Upper lobe of right lung (tissue), 1 donor: ENCODE results near the gene DRC1. TPM values are rescaled to one million over a fixed set of nuclear protein-coding genes. Genes with fewer than 3 reads are reported as not detected.
"Not testable (repeated sequence)": the region's sequence is repeated elsewhere in the genome, so short reads cannot be mapped to it uniquely, and the experiment has no call there.

Experiments
- ATAC-seq: fragments of 200-7000 bp; cut with Tn5 transposase; one replicate; pipeline ENCODE4 v1.9.1; 2020; ENCODE audit warnings: mild to moderate bottlenecking, moderate library complexity
- DNase-seq: peaks from one replicate; pipeline ENCODE4 v3.0.0-alpha.2; 2020
- H3K27ac ChIP-seq: fragments of 200-600 bp; one replicate; pipeline ENCODE4 v1.8.0; 2022
- H3K27me3 ChIP-seq: fragments of 200-600 bp; one replicate; pipeline ENCODE4 v1.8.0; 2022; ENCODE audit warnings: mild to moderate bottlenecking
- H3K36me3 ChIP-seq: fragments of 200-600 bp; one replicate; pipeline ENCODE4 v1.8.0; 2022
- H3K4me1 ChIP-seq: fragments of 200-600 bp; one replicate; pipeline ENCODE4 v1.8.0; 2022
- H3K4me3 ChIP-seq: fragments of 200-600 bp; one replicate; pipeline ENCODE4 v1.8.0; 2022; ENCODE audit warnings: mild to moderate bottlenecking
- H3K9me3 ChIP-seq: fragments of 200-600 bp; one replicate; pipeline ENCODE4 v1.8.0; 2022
- intact Hi-C: fragments of 100-400 bp; cut with DNase I; formaldehyde crosslinking; loops from one replicate; pipeline ENCODE4 v1.11.0; 2022
- long read RNA-seq: library from polyadenylated mRNA; unstranded; transcript quantifications from one replicate; pipeline ENCODE4 v2.0.0, GENCODE V29; 2021
- total RNA-seq: library from RNA; stranded (reverse); fragmentation: NEBNext Ultra II Directional; extraction: Animal tissue kit (Norgen Biotek cat#: 25700); gene quantifications from one replicate; pipeline ENCODE4 v1.2.1, GENCODE V29; 2021
- TF ChIP-seq, protein P1 (sequence below): fragments of 200-600 bp; IDR thresholded peaks from one replicate; pipeline ENCODE4 v1.8.0; 2022; ENCODE audit warnings: antibody characterized with exemption
- donor health status: DM: no; HTN: yes; CAD: no; lungs with severe emphysema.

DRC1 gene
- total RNA-seq, result not detected
- long read RNA-seq, result 0 reads

DNA sequence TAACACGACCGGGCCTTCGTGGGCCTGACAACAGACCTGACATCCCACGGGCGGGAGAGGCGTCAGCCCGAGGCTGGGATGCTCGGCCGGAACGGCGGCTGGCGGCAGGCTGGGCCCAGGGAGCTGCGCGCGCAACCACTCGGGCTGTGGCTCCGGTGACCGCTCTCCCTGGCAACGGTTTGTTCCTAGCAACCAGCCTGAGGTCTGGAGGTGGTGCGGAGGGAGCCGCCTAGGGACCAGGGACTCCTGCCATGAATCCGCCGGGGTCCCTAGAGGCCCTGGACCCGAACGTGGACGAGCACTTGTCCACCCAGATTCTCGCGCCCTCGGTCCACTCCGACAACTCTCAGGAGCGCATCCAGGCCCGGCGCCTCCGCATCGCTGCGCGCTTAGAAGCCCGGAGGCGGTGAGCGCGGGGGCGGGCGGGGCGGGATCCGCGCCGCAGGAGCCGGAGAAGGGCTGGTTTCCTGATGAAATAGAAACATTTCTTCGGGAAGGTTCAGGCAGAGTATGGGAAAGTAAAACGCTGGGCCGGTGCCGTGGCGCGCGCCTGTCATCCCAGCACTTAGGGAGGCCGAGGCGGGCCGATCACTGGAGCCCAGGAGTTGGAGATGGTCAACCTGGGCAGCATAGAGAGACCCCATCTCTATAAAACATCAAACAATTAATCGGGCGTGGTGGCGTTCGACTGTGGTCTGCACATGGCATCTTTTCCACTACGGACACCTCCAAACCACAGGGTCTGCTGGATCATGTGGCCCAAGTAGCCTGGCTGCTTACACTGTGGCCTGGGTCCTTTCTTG lies at the start of gene DRC1:
DRC1 (plus strand) TSS at position 182 of the 803 bp plus-strand sequence; CDS start at position 252, 70 bp downstream.
- intact Hi-C loops, result no loop called here
- peaks cover 7% of the 10 kb centered on the region for H3K4me1 ChIP-seq
- ATAC-seq (peak; percentile 70), DNase-seq (peak; percentile 74)
- TF ChIP-seq, protein P1, sequence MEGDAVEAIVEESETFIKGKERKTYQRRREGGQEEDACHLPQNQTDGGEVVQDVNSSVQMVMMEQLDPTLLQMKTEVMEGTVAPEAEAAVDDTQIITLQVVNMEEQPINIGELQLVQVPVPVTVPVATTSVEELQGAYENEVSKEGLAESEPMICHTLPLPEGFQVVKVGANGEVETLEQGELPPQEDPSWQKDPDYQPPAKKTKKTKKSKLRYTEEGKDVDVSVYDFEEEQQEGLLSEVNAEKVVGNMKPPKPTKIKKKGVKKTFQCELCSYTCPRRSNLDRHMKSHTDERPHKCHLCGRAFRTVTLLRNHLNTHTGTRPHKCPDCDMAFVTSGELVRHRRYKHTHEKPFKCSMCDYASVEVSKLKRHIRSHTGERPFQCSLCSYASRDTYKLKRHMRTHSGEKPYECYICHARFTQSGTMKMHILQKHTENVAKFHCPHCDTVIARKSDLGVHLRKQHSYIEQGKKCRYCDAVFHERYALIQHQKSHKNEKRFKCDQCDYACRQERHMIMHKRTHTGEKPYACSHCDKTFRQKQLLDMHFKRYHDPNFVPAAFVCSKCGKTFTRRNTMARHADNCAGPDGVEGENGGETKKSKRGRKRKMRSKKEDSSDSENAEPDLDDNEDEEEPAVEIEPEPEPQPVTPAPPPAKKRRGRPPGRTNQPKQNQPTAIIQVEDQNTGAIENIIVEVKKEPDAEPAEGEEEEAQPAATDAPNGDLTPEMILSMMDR, result no peak
- no peak within 1 kb of the TSS for H3K4me3 ChIP-seq
- H3K27me3 ChIP-seq, result peaks cover 10% of the 10 kb centered on the region
- no peaks in the 10 kb centered on the region for H3K36me3 ChIP-seq
- no peaks in the 10 kb centered on the region for H3K9me3 ChIP-seq
- H3K27ac ChIP-seq, result no peak within 1 kb of the TSS

DNA sequence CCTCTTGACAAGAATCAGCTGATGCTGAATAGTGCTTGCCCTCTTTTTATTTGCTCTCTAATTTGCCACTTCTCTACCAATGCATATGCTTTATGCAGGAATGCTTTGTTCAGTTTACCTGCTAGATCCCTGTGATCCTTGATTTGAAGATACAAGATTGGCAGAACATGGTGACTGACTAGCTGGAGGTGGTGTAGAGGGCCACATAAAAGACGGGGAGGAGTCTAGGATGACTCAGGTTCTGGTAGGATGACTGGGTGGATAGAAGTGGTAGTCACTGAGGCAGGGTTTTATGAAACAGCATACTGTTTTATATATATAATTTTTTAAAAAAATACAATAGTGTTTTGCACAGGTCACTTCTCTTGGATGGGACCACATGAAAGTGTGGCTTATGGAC lies 48.8 kb upstream of the DRC1 start:
- H3K4me3 ChIP-seq, result no peak overlapping the region
- ATAC-seq, result no peak
- no peaks in the 10 kb centered on the region for H3K9me3 ChIP-seq
- TF ChIP-seq, protein P1, result no peak
- intact Hi-C loops, result no loop called here
- H3K27ac ChIP-seq, result no peak overlapping the region
- H3K4me1 ChIP-seq, result peaks cover 9% of the 10 kb centered on the region
- no peak for DNase-seq
- no peaks in the 10 kb centered on the region for H3K36me3 ChIP-seq
- H3K27me3 ChIP-seq, result no peaks in the 10 kb centered on the region

DNA sequence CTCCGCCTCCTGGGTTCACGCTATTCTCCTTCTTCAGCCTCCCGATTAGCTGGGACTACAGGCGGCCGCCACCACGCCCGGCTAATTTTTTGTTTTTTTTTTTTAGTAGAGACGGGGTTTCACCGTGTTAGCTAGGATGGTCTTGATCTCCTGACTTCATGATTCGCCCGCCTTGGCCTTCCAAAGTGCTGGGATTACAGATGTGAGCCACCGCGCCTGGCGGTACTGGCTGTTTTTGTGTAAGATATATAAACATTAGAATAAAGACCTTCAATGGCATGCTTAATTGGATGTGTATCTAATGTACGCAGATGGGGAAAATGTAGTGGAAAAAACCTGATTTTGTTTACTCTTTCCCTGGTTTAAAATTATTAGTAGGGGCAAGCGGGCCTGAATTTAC lies 47.3 kb upstream of the DRC1 start:
- H3K4me1 ChIP-seq, intact Hi-C loops, H3K9me3 ChIP-seq, H3K4me3 ChIP-seq, H3K27me3 ChIP-seq, H3K36me3 ChIP-seq, ATAC-seq, DNase-seq, H3K27ac ChIP-seq: not testable (repeated sequence)

DNA sequence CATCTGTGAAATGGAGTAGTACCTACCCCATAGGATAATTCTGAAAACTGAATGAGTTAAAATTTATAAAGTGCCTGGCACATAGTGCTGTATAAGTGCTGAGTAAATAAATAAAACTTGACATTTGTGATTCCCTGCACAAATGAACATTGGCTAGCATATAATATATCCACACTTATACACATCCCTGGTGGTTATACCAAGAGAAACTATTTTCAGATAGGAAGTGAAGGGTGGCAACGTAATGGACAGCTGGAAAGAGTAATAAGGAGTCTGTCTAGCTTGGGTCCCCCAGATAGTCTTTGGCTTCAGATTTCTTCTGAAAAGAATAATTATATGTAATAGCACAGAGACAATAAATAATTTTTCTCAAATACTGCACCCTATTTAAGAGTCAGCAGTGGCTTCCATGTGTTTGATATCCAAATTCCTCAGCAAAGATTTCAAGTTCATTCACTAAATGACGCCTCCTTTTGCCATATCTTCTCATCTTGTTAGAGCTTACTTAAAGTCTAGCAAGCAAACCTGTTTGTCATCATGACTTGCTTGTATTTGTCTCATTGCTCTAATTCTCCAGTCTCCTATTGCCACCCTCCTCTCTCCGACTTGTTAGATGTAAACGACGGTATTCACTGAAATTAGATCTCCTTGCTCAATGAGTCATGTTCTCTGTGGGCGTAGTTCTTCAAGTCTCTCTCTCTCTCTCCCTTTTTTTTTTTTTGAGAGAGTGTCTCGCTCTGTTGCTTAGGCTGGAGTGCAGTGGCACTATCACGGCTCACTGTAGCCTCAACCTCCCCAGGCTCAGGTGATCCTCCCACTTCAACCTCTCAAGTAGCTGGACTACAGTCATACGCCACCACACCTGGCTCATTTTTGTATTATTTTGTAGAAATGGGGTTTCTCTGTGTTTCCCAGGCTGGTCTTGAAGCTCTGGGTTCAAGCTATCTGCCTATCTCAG lies 46.4 kb upstream of the DRC1 start:
- H3K27ac ChIP-seq, result no peak overlapping the region
- H3K27me3 ChIP-seq, result no peaks in the 10 kb centered on the region
- DNase-seq (no peak), ATAC-seq (no peak)
- no peaks in the 10 kb centered on the region for H3K9me3 ChIP-seq
- H3K4me3 ChIP-seq, result no peak overlapping the region
- H3K36me3 ChIP-seq, result no peaks in the 10 kb centered on the region
- intact Hi-C loops, result no loop called here
- TF ChIP-seq, protein P1, result no peak
- no peaks in the 10 kb centered on the region for H3K4me1 ChIP-seq

DNA sequence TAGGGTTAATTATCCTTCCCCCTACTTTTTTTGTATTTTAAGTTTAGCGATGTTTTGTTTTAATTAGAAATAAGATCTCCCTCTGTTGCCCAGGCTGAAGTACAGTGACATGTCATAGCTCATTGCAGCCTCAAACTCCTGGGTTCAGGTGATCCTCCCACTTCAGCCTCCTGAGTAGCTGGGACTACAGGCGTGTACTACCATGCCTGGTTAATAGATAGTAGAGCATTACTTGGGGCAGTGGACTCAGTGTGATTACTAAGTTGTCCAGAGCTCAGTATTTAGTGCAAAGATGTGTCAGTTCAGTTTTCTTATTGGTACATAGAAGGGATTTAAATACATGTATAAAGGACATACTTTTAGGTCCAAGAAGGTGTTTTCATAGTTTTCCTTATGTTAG lies 45.6 kb upstream of the DRC1 start:
- Histone ChIP-seq H3K27me3 (no peaks in the 10 kb centered on the region), H3K4me1 (no peaks in the 10 kb centered on the region), H3K4me3 (no peak overlapping the region), H3K36me3 (no peaks in the 10 kb centered on the region), H3K9me3 (no peaks in the 10 kb centered on the region), H3K27ac (no peak overlapping the region)
- intact Hi-C loops, result no loop called here
- no peak for ATAC-seq
- no peak for DNase-seq
- TF ChIP-seq, protein P1, result no peak

DNA sequence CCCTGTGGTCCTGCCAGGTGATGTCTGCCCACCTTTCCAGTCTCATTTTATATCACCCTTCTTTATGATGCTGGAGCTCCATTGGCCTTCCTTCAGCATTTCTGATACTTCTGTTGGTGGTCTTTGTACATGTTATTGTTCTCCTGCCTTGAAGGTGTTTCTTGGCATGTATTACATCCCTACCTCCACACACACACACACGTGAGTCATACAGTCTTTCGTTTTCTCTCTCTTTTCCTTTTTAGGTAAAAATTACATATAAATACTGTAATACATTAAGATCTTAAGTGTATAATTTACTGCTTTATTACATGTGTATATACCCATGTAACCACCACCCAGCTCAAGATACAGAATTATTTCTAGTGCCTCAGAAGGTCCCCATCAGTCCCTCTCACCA lies 44.9 kb upstream of the DRC1 start:
- Histone ChIP-seq H3K27ac (no peak overlapping the region), H3K4me1 (no peaks in the 10 kb centered on the region), H3K4me3 (no peak overlapping the region), H3K9me3 (no peaks in the 10 kb centered on the region), H3K27me3 (no peaks in the 10 kb centered on the region), H3K36me3 (no peaks in the 10 kb centered on the region)
- TF ChIP-seq, protein P1, result no peak
- intact Hi-C loops, result no loop called here
- ATAC-seq (no peak), DNase-seq (no peak)
